GM12801 (cell line): ENCODE measurements around the gene GOLGA7B.

Experiments used
- CTCF ChIP-seq: IDR thresholded peaks from one replicate; pipeline ENCODE4 v1.5.1; 2011; ENCODE audit warnings: control low read depth; ENCODE audit not compliant: insufficient read length; ENCODE audit errors: extremely low read depth

The GOLGA7B gene

GRCh38 chr10:97849687-97850402 is at the start of gene GOLGA7B:
Gene GOLGA7B (plus strand): TSS chr10:97849843. CDS start chr10:97850304, 461 bp downstream.
- TF ChIP-seq CTCF = no peak

- TF ChIP-seq CTCF = no peak
These were observed 49.2 kb upstream of the GOLGA7B start for GRCh38 chr10:97800474-97800873.

- no peak for TF ChIP-seq CTCF
These were observed 48.2 kb upstream of the GOLGA7B start for GRCh38 chr10:97801422-97801821.

- TF ChIP-seq CTCF = no peak
These were observed 44.4 kb upstream of the GOLGA7B start for GRCh38 chr10:97805096-97805884.

- TF ChIP-seq CTCF = no peak
These were observed 43.7 kb upstream of the GOLGA7B start for GRCh38 chr10:97805949-97806348.

- TF ChIP-seq CTCF = no peak
These were observed 39.2 kb upstream of the GOLGA7B start for GRCh38 chr10:97810446-97810845.

- TF ChIP-seq CTCF = no peak
These were observed 37.7 kb upstream of the GOLGA7B start for GRCh38 chr10:97811958-97812357.
